Activated CD4-positive, alpha-beta T cell treated with anti-CD3 and anti-CD28 coated beads, Interleukin-2, amount 10 ng/mL, durations not matched to agents 24 days and 14 days (primary cell): ENCODE results near the gene NAP1L1. TPM values are rescaled to one million over a fixed set of nuclear protein-coding genes. Genes with fewer than 3 reads are reported as not detected.
"Not testable (repeated sequence)": the region's sequence is repeated elsewhere in the genome, so short reads cannot be mapped to it uniquely, and the experiment has no call there.

Experiments used
- DNase-seq: peaks from one replicate; pipeline ENCODE4 v3.0.0; 2022
- H3K27ac Mint-ChIP-seq: one replicate; pipeline ENCODE4 v1.8.0; 2022; ENCODE audit warnings: mild to moderate bottlenecking, mixed read lengths
- H3K27me3 Mint-ChIP-seq: one replicate; pipeline ENCODE4 v1.8.0; 2022; ENCODE audit warnings: mixed read lengths
- H3K36me3 Mint-ChIP-seq: one replicate; pipeline ENCODE4 v1.8.0; 2022; ENCODE audit warnings: low read depth, mild to moderate bottlenecking, mixed read lengths
- H3K4me1 Mint-ChIP-seq: one replicate; pipeline ENCODE4 v1.8.0; 2021; ENCODE audit warnings: mixed read lengths
- H3K4me3 Mint-ChIP-seq: one replicate; pipeline ENCODE4 v1.8.0; 2022; ENCODE audit warnings: mild to moderate bottlenecking, moderate library complexity, mixed read lengths
- H3K9me3 Mint-ChIP-seq: one replicate; pipeline ENCODE4 v1.8.0; 2021; ENCODE audit warnings: mixed read lengths
- intact Hi-C: fragments of 100-400 bp; cut with micrococcal nuclease; formaldehyde crosslinking; loops from one replicate; pipeline ENCODE4 v1.15.1; 2023
- total RNA-seq: library from RNA; stranded (reverse); gene quantifications from 2 replicates; pipeline ENCODE4 v1.2.3, GENCODE V29; 2022

The NAP1L1 gene
- total RNA-seq, 1 donor from 2014 or later, result 652 TPM

- peaks cover 28% of the 10 kb centered on the region for H3K4me1 Mint-ChIP-seq
- peaks cover 9% of the 10 kb centered on the region for H3K36me3 Mint-ChIP-seq
- intact Hi-C loops, result no loop called here
- H3K27ac Mint-ChIP-seq, result no peak overlapping the region
- no peak for DNase-seq
- peaks cover 20% of the 10 kb centered on the region for H3K9me3 Mint-ChIP-seq
- no peaks in the 10 kb centered on the region for H3K27me3 Mint-ChIP-seq
- no peak overlapping the region for H3K4me3 Mint-ChIP-seq
These were observed 92.7 kb downstream of the NAP1L1 start for GRCh38 chr12:75991753-75992152.

DNA sequence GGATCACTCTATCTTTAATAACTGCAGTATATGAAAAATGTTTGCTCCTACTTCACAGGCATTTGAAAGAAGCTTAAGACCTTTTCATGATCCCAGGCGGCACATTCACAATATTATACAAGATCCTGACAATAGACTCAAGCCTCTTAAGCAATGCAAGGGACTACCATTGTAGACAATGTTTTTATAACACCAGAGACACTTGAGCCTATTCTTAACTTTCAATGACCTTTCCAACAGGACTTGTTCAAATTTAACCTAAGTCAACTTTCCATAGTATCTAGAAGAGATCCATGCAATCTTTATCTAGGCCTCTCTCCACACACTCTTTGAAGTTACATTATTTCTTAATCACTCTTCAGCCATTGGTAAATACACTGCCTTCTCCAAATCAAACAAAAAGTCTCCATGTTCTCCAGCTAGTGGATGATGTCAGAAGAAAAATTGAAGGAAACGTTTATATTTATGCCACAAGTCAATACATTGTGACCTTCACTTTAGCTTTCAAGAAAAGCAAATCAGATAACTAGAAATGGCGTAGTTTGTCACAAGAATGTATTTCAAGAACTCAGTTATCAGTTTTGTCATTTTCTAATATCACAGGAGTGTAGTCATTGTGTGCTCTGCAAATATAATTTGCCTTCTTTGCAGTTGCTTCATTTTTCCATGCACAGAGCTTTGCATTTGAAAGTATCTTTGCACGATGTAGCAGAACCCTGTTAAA is 94.1 kb downstream of the NAP1L1 start:
- Mint-ChIP-seq H3K36me3 (peaks cover 9% of the 10 kb centered on the region), H3K27ac (no peak overlapping the region), H3K27me3 (no peaks in the 10 kb centered on the region), H3K9me3 (peaks cover 20% of the 10 kb centered on the region), H3K4me3 (no peak overlapping the region), H3K4me1 (peaks cover 33% of the 10 kb centered on the region)
- DNase-seq, result no peak
- intact Hi-C loops, result no loop called here

DNA sequence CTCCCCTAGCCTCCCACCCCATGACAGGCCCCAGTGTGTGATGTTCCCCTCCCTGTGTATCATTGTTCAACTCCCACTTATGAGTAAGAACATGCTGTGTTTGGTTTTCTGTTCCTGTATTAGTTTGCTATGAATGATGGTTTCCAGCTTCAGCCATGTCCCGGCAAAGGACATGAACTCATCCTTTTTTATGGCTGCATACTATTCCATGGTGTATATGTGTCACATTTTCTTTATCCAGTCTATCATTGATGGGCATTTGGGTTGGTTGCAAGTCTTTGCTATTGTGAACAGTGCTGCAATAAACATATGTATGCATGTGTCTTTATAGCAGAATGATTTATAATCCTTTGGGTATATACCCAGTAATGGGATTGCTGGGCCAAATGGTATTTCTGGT is 96.8 kb downstream of the NAP1L1 start:
- H3K27me3 Mint-ChIP-seq, H3K4me3 Mint-ChIP-seq, H3K36me3 Mint-ChIP-seq, DNase-seq: not testable (repeated sequence)
- Mint-ChIP-seq H3K27ac (peak overlapping the region; percentile 19), H3K9me3 (peaks cover 20% of the 10 kb centered on the region), H3K4me1 (peaks cover 38% of the 10 kb centered on the region)
- intact Hi-C loops, result loop anchor here (1.0 kb wide), 1 partner anchor 9 kb away; no protein-coding TSS in a partner anchor

Other genes with a start within 250 kb of the NAP1L1 start
- 59.6 and 60.7 TPM in 2 replicates for gene PHLDA1, start 52.9 kb downstream of the NAP1L1 start, total RNA-seq